HG03342 (cell line): Measurements from ENCODE around the gene CLNK.
A peak's percentile ranks its signal among the peaks of the same experiment; 100 is the strongest.

Source experiments
- ATAC-seq: cut with Tn5 transposase; IDR thresholded peaks from one replicate; pipeline ENCODE4 v1.9.1; 2021; ENCODE audit warnings: mild to moderate bottlenecking, moderate library complexity; ENCODE audit not compliant: unreplicated experiment

The CLNK gene, protein sequence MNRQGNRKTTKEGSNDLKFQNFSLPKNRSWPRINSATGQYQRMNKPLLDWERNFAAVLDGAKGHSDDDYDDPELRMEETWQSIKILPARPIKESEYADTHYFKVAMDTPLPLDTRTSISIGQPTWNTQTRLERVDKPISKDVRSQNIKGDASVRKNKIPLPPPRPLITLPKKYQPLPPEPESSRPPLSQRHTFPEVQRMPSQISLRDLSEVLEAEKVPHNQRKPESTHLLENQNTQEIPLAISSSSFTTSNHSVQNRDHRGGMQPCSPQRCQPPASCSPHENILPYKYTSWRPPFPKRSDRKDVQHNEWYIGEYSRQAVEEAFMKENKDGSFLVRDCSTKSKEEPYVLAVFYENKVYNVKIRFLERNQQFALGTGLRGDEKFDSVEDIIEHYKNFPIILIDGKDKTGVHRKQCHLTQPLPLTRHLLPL

GRCh38 chr4:10684631-10685030, at the start of gene CLNK:
TSS of gene CLNK (minus strand) at chr4:10684768. CDS start at chr4:10667869, 16,899 bp downstream.
- ATAC-seq: peak; percentile 72

DNA sequence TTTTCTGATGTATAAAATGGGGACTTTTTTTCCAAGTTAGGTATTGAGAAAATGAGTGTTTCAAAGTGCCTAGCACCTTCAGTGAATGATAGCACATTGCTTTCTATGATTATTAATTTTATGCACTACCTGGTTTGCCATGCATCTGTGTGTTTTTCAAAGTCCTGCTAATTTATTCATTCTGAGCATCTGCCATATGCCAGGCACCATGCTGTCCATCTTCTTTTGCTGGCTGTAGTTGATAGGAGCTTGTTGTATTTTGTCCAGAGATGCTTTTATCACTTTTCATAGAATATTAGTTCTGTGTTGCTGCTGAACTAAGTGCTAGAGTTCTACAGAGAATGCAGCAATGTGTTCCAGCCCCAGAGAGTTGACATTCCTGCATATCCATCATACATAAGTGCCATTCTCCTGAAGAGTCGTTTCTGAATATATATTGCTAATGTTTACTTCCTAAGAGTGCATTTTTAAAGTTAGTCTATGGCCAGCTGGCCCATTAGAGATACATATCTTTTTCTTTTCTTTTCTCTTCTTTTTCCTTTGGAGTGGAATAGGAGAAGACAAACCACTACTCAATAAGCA, 49.0 kb upstream of the CLNK start:
- no peak for ATAC-seq

DNA sequence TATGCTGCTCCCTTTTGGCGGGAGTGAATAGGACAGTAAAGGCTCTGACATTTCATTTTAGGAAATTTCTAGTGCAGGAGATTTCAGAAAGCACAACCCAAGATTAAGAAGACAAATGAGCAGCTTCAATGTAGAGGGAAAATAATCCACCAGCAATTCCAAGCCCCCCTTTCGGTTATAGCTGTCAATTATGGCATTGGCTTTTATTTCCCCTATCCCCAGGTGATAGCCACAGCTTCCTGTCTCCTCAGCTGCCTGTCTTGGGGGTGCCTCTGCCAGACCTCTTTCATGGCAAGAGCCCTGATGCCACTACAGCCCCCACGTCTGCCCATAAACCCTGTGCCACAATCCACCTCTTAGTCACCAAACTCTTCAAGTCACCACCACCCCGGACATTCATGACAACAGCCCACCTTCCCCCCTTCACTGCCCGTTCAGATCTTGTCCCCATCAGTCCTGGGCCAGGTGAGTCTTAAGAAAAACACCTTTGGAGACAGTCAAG, 48.4 kb upstream of the CLNK start:
- ATAC-seq: no peak

GRCh38 chr4:10732235-10732913, 47.8 kb upstream of the CLNK start:
- ATAC-seq: no peak

DNA sequence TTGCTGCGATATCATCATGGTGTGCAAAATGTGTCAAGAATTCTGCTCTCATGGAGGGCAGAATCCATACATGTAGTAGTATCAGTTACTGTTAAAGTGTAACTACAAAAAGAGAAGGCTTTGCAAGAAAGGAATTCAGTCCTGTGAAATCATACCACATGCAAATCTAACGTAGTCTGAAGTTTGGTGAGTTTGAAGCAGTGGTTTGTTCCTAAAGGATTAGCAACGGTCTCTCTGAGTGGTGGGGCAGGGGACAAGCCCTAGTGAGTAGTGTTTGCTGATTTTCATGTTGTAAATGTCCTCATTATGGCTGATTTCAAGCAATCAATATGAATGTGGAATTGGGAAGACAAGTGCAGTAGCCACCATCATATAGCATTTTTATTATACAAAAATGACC, 47.1 kb upstream of the CLNK start:
- ATAC-seq: no peak

GRCh38 chr4:10731162-10731561, 46.6 kb upstream of the CLNK start:
- no peak for ATAC-seq

DNA sequence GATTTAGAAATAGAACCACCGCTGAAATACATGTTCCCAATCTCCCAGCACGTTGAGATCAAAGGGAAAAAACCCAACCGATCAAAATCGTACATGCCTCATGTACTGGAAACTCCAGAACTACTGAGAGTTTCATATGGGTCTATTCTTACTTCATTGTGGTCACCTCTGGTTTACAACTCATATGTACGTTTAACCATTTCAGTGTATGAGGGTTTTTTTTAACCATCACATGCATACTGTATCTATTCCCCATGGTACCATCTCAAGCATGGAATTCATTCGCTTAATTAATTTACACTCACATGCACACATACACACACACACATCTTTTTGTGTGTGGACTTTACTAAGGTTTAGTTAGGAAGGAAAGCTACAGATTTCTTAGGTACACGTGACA, 46.0 kb upstream of the CLNK start:
- peak; percentile 71 for ATAC-seq

- peak; percentile 52 for ATAC-seq
Observed at GRCh38 chr4:10730019-10730418, 45.5 kb upstream of the CLNK start.

DNA sequence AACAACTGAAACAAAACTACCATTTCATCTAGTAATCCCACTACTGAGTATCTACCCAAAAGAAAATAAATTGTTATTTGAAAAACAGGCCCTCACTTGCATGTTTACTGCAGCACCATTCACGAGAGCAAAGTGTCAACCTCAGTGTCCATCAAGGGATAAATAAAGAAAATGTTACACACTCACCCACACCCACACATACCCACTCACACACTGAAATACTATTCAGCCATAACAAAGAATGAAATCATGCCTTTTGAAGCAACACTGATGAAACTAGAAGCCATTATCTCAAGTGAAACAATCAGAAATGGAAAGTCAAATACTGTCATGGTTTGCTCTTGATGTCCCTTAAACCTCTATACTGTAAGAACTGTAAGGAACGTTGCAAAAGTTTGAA, 44.8 kb upstream of the CLNK start:
- no peak for ATAC-seq

- no peak for ATAC-seq
Observed at GRCh38 chr4:10728016-10728415, 43.4 kb upstream of the CLNK start.

GRCh38 chr4:10727140-10727880, 42.7 kb upstream of the CLNK start:
- ATAC-seq: no peak

GRCh38 chr4:10722957-10723356, 38.4 kb upstream of the CLNK start:
- ATAC-seq: peak; percentile 99

DNA sequence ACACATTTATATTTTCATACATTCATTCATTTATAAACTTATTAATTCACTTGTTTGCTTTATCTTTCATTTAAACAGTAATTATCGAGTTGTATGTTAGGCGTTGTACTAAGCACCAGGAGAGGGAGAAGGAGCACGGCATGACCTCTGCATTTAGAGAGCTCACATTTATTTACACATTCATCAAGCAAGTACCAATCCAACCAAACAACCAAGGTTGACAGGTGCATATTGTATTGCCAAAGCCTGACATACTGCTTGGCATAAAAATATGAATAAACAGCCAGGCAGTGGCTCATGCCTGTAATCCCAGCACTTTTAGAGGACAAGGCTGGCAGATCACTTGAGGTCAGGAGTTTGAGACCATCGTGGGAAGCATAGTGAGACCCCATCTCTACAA, 37.0 kb upstream of the CLNK start:
- no peak for ATAC-seq

DNA sequence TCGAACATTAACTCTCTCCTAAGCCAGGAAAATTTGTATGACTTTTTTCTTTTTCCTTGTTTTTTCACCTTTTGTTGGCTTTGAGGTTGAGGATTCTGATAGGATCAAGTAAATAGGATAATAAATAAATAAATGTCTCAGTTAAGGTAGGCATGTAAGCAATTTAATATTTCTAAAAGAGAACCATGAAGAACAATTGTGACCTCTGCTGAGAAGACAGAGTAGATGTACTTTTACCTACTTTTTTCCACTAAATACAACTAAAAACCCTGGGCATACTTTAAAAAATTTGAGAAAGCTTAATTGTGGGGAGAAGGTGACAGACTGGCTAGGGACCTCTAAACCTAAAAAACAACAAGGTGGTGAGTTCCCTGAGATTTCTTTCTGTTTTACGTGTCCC, 31.6 kb upstream of the CLNK start:
- ATAC-seq: no peak

DNA sequence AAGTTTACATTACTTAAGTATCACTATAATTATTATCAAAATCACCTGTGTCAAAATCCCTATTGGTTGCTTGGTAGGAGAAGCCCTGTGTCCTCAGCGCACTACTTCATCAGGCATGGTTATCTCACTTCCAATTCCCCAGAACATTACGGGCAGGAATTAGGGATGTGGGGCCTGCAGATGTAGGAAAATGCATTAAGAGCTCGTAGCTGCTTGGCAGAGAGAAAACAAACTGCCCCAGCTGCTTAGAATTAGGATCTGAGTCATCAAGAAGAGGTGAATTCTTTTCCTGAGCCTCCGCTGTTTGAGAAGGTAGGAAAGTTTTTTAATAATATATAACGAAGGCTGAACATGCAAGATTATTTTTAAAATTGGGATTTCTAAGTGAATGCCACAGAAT, 31.1 kb upstream of the CLNK start:
- ATAC-seq: no peak

DNA sequence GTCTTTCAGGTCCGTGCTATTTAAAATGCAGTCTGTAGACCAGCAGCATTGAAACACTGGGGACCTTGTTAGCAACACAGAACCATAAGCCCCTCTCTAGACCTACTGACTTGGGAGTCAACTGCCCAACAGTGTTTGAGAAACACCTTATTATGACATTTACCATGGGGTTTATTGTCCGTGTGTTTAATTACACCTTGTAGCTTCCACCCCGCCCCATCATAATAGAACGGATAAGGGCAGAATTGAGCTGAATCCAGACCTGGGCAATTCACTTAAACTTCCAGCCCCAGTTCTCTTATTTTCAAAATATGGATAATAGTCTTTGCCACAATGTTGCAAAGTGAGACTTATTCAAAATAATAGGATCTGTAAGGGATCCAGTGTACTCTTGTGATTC, 30.6 kb upstream of the CLNK start:
- ATAC-seq: no peak

DNA sequence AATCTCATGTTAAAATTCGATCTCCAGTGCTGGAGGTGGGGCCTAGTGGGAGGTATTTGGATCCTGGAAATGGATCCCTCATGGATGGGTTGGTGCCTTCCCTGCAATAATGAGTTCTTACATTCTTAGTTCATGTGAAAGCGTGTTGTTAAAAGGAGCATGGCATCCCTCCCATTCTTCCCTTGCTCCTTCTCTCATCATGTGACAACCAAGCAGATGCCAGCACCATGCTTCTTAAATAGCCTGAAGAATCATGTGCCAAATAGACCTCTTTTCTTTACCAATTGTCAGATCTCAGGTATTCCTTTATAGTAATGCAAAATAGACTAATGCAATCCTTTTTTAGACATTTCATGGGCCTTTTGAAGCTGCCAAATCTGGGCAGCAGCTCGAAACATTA, 29.0 kb upstream of the CLNK start:
- no peak for ATAC-seq

GRCh38 chr4:10706236-10706635, 21.7 kb upstream of the CLNK start:
- no peak for ATAC-seq

DNA sequence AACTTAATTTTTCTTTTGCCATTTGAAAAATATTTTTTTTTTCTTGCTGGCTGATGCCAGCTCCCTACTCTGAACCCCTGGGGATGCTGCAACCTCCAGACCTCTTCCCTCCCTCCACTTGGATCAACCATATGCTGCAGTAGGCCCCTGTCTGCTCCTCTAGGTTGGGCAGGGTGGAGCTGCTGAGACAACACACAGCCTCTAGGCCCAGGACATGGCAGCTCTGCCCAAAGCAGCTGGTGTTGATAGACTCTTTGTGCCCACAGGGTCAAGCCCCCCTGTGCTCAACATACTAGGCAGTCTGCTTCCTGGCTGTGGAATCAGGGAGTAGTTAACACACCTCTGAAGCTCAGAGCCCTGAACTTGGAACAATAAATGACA, 19.9 kb upstream of the CLNK start:
- ATAC-seq: no peak

DNA sequence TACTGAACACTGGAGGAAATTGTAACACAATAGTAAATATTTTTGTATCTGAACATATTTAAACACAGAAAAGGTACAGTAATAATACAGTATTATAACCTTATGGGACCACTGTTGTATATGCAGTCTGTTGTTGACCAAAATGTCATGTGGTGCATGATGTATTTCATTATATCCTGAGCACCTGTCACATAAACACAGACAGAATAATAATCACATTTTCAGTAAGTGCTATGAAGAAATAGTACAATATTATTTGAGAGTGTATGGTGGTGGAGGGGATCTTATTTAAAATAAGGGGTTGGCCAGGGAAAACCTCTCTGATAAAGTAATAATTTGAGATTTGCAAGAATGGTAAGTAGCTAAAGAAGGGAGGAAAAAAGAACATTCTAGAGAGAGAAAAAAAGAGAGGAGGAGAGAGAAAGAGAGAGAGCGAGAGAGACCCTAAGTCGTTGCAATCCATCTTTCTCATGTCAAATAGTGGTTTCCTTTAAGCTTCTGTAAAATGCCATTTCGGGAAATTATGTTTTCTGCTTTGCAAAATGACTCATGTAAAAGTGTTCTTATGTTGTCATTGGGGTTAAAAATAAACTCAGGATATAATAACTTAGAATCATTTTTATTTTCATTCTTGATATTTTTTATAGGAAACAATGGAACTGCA, 19.3 kb upstream of the CLNK start:
- ATAC-seq: no peak

DNA sequence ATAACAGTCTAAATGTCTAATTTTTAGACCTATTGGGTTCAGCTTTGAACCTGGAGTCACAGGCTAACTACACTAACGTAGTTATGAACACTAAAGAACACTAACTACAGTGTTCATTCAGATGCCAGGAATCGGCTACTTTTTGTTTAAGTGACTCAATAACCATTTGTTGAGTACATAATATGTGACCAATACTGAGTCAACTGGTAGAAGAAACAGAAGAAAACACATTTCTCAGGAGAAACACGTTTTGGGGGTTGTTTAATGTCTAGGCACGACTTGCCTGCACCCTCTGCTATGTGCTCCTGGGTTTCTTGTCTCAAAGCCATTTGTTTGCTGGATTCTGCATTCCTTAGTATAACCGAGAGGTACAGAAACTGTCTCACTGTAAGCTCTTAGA, 18.6 kb upstream of the CLNK start:
- no peak for ATAC-seq
